GM23248 (cell line): ENCODE measurements around the gene ACVR1B.

Experiments used
- EZH2 ChIP-seq: fragments of 200-600 bp; sonication (generic); IDR thresholded peaks from 2 replicates; pipeline ENCODE4 v1.6.1; 2018; ENCODE audit warnings: antibody characterized with exemption, mild to moderate bottlenecking; ENCODE audit not compliant: insufficient read depth, poor library complexity, severe bottlenecking
- EZH2phosphoT487 ChIP-seq: fragments of 200-600 bp; sonication (generic); IDR thresholded peaks from 2 replicates; pipeline ENCODE4 v1.6.1; 2018; ENCODE audit warnings: antibody characterized with exemption, moderate library complexity, mild to moderate bottlenecking, low read depth; ENCODE audit not compliant: insufficient read depth

GRCh38 chr12:51977320-51977753 is 25.8 kb downstream of the ACVR1B start:
- TF ChIP-seq EZH2, result no peak
- TF ChIP-seq EZH2phosphoT487, result no peak
